Upper lobe of left lung (tissue), 4 donors: ENCODE results near the gene APBA3.

Source experiments
- CTCF ChIP-seq, 6 experiments: fragments of 450-650 bp in 4 of 6; fragments of 200-600 bp in 2 of 6; sonication (generic) in 2 of 6; IDR thresholded peaks; one replicate each; pipeline ENCODE4 v1.5.1; 2016 to 2019; ENCODE audit warnings: antibody characterized with exemption in 6 of 6
- EP300 ChIP-seq, 4 donors: sonication (generic); formaldehyde crosslinking; IDR thresholded peaks; one replicate each; pipeline ENCODE4 v1.5.1; 2017; ENCODE audit warnings: antibody characterized with exemption in 4 of 4, control low read depth in 2 of 4
- POLR2AphosphoS5 ChIP-seq, 2 donors: sonication (generic); formaldehyde crosslinking; IDR thresholded peaks; one replicate each; pipeline ENCODE4 v1.5.1; 2017; ENCODE audit warnings: antibody characterized with exemption in 2 of 2

DNA sequence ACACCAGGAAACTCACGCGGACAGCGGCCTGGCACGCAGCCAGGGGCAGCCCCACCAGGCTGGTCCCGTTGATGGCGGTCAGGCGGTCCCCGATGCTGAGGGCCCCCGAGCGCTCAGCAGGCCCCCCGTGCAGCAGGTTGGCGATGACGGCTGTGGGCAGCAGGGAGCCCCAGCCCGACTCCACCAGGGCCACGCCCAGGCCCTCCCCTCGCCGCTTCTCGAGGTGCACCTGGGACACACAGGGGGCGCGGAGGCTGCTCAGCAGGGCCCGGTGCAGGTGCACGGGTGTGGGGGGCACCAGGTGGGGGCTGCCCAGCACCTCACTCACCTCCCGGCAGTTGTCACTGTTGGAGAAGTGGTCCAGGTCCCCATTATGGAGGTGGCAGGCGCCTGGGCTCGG is 9.0 kb downstream of the APBA3 start:
- TF ChIP-seq CTCF (IDR thresholded peaks at IDR 0.05) (no peak), POLR2AphosphoS5 (IDR thresholded peaks at IDR 0.05) (no peak), EP300 (IDR thresholded peaks at IDR 0.05) (no peak)
